HG03025 (cell line): ENCODE measurements around the gene ASXL1.

Source experiments
- ATAC-seq: cut with Tn5 transposase; IDR thresholded peaks from one replicate; pipeline ENCODE4 v1.9.1; 2021; ENCODE audit warnings: mild to moderate bottlenecking, moderate library complexity; ENCODE audit not compliant: unreplicated experiment, low FRiP score

Gene ASXL1

DNA sequence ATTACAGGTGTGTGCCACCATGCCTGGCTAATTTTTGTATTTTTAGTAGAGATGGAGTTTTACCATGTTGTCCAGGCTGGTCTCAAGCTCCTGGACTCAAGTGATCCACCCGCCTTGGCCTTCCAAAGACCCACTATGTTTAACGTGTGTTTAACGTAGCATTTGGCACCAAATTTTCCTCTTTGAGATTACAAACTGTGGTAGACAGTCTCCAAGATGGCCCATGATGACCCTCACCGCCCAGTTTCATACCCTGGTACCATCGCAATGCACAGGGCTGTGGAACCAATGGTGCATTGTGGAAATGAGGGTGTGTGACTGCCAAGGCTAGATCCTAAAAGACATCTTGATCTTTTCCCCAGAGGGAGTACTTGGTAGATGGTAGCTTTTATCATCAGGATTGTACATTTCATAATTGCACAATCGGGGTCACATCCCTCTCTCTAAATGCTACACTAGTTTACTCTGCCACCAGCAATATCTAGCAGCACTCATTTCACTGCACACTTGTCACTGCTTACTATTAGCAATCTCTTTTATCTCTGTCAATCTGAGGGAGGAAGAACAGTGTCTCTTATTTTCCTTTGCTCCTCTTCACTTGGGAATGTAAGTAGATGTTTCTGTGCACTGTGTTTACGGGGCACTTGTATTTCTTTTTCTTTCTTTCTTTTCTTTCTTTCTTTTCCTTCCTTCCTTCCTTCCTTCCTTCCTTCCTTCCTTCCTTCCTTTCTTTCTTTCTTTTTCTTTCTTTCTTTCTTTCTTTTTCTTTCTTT, 130.1 kb downstream of the ASXL1 start:
- no peak for ATAC-seq
